Smooth muscle cell (in vitro differentiated cells): ENCODE data around the gene C13orf46. TPM values are rescaled to one million over a fixed set of nuclear protein-coding genes. Genes with fewer than 3 reads are reported as not detected.

Source experiments
- DNase-seq: peaks from one replicate; lab custom pipeline; 2025; ENCODE audit not compliant: unreplicated experiment; lab: John Stamatoyannopoulos, UW
- H2AFZ ChIP-seq: fragments of 200-600 bp; sonication (generic); 2 replicates; pipeline ENCODE4 v1.6.0; 2016; ENCODE audit warnings: antibody characterized with exemption, low read depth, mild to moderate bottlenecking
- H3F3A ChIP-seq: fragments of 200-600 bp; sonication (generic); 2 replicates; pipeline ENCODE4 v1.6.0; 2017; ENCODE audit warnings: antibody characterized with exemption, low read depth
- H3K27ac ChIP-seq: fragments of 200-600 bp; sonication (generic); 2 replicates; pipeline ENCODE4 v1.5.1; 2016; ENCODE audit warnings: low read depth, mild to moderate bottlenecking
- H3K27me3 ChIP-seq: fragments of 200-600 bp; sonication (generic); 2 replicates; pipeline ENCODE4 v1.6.1; 2016; ENCODE audit warnings: low read depth, mild to moderate bottlenecking
- H3K36me3 ChIP-seq: fragments of 200-600 bp; sonication (generic); 2 replicates; pipeline ENCODE4 v1.5.1; 2016; ENCODE audit warnings: low read depth
- H3K4me1 ChIP-seq: fragments of 200-600 bp; sonication (generic); 2 replicates; pipeline ENCODE4 v1.5.1; 2016; ENCODE audit warnings: low read depth
- H3K4me2 ChIP-seq: fragments of 200-600 bp; sonication (generic); 2 replicates; pipeline ENCODE4 v1.6.0; 2016; ENCODE audit warnings: mild to moderate bottlenecking
- H3K4me3 ChIP-seq: fragments of 200-600 bp; sonication (generic); 2 replicates; pipeline ENCODE4 v1.5.1; 2016; ENCODE audit warnings: mild to moderate bottlenecking
- H3K79me2 ChIP-seq: fragments of 200-600 bp; sonication (generic); 2 replicates; pipeline ENCODE4 v1.6.0; 2016; ENCODE audit warnings: low read depth, mild to moderate bottlenecking
- H3K9ac ChIP-seq: fragments of 200-600 bp; sonication (generic); 2 replicates; pipeline ENCODE4 v1.6.0; 2016; ENCODE audit warnings: low read depth
- H3K9me3 ChIP-seq: fragments of 200-600 bp; sonication (generic); replicated peaks from 2 replicates; pipeline ENCODE4 v1.5.1; 2016; ENCODE audit warnings: low read depth
- H4K20me1 ChIP-seq: fragments of 200-600 bp; sonication (generic); 2 replicates; pipeline ENCODE4 v1.6.0; 2016; ENCODE audit warnings: low read depth
- WGBS: methylation state at CpG from one replicate; pipeline ENCODE4 v1.1.7; 2016; ENCODE audit warnings: low lambda C conversion rate; 5-methylcytosine and 5-hydroxymethylcytosine counted together
- polyA plus RNA-seq: library from polyadenylated mRNA; unstranded; fragments of >200 nt; fragmentation: Nextera tagmentation; extraction: Ambion mirVana; gene quantifications from 2 replicates; pipeline ENCODE4 v1.2.1, GENCODE V29; 2016
- total RNA-seq: library from RNA; depleted of rRNA; stranded (reverse); fragments of >200 nt; gene quantifications from 2 replicates; pipeline ENCODE4 v1.2.3, GENCODE V29; 2014
- TF ChIP-seq, protein P1 (sequence below): fragments of 200-600 bp; sonication (generic); IDR thresholded peaks from 2 replicates; pipeline ENCODE4 v1.5.1; 2017; ENCODE audit warnings: borderline replicate concordance, mild to moderate bottlenecking, antibody characterized with exemption; ENCODE audit not compliant: insufficient read depth, poor library complexity, severe bottlenecking

C13orf46 gene
- total and polyA plus RNA-seq, 2 experiments from 2014 or later = 0.26 to 5.8 TPM

DNA sequence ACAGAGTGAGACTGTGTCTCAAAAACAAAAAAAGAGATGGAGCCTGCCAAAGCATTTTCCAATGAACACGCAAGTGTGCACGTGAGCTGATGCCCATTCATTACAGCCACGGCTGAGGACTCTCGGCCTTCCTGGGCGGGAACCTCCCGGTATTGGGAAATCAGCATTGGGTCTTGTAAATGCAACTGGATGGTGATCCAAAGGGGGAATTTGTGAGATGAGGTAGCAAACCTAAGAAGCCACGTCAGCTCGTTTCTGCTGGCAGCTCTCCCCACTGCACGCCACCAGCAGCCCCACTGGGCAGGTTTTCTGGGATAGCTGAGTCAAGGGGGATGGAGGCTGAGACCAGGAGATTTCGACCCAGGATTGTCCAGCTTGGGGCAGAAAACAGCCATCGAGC, 11.5 kb downstream of the C13orf46 start:
- H3F3A ChIP-seq = no peaks in the 10 kb centered on the region
- TF ChIP-seq, protein P1, sequence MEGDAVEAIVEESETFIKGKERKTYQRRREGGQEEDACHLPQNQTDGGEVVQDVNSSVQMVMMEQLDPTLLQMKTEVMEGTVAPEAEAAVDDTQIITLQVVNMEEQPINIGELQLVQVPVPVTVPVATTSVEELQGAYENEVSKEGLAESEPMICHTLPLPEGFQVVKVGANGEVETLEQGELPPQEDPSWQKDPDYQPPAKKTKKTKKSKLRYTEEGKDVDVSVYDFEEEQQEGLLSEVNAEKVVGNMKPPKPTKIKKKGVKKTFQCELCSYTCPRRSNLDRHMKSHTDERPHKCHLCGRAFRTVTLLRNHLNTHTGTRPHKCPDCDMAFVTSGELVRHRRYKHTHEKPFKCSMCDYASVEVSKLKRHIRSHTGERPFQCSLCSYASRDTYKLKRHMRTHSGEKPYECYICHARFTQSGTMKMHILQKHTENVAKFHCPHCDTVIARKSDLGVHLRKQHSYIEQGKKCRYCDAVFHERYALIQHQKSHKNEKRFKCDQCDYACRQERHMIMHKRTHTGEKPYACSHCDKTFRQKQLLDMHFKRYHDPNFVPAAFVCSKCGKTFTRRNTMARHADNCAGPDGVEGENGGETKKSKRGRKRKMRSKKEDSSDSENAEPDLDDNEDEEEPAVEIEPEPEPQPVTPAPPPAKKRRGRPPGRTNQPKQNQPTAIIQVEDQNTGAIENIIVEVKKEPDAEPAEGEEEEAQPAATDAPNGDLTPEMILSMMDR = no peak
- no peaks in the 10 kb centered on the region for H3K36me3 ChIP-seq
- WGBS = 90% methylated on average over 11 of the region's 11 CpGs
- no peak overlapping the region for H2AFZ ChIP-seq
- no peak for DNase-seq
- H3K4me2 ChIP-seq = no peak overlapping the region
- H3K9ac ChIP-seq = no peak overlapping the region
- H3K27me3 ChIP-seq = no peaks in the 10 kb centered on the region
- no peaks in the 10 kb centered on the region for H3K9me3 ChIP-seq
- H3K4me1 ChIP-seq = no peaks in the 10 kb centered on the region
- no peak overlapping the region for H3K27ac ChIP-seq
- H3K79me2 ChIP-seq = no peaks in the 10 kb centered on the region
- no peak overlapping the region for H3K4me3 ChIP-seq
- H4K20me1 ChIP-seq = no peaks in the 10 kb centered on the region

DNA sequence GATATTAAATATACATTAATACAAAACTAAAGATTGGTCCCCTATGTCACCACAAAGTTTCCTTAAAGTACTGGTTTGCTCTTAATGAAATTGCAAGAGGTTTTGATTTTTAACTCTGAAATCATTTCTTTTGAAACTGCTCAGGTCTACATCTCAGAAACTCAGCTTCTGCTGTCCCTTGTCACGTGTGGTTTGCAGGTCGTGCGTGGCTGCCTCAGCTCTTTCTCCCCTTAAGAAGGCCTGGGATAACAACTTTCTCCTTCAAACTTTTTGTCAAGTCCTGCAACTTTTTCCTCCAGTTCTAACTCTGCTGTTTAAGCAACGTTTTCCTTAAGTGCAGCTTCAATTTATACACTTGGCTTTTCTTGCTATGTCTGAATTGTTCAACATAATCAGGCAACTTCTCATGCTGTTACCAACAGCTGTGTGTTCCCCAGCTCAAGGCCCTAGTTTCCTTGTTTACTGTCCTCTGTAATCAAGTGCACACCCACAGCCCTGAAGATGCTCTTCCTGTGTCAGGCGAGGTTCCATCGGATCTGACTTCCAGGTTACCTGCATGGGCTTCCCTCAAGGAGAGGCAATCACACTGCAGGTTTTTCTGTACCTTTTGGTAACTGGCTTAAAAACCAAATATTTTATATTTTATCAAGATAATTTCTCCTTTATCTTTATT, 13.5 kb downstream of the C13orf46 start:
- H3K9me3 ChIP-seq = no peaks in the 10 kb centered on the region
- H3K4me1 ChIP-seq = no peaks in the 10 kb centered on the region
- no peak overlapping the region for H3K27ac ChIP-seq
- no peaks in the 10 kb centered on the region for H3F3A ChIP-seq
- H3K36me3 ChIP-seq = no peaks in the 10 kb centered on the region
- H3K27me3 ChIP-seq = no peaks in the 10 kb centered on the region
- no peak for DNase-seq
- no peaks in the 10 kb centered on the region for H4K20me1 ChIP-seq
- no peak overlapping the region for H3K4me2 ChIP-seq
- TF ChIP-seq, protein P1 = no peak
- H3K79me2 ChIP-seq = no peaks in the 10 kb centered on the region
- H3K4me3 ChIP-seq = no peak overlapping the region
- no peak overlapping the region for H3K9ac ChIP-seq
- WGBS = 82% methylated on average over 6 of the region's 6 CpGs
- no peak overlapping the region for H2AFZ ChIP-seq

DNA sequence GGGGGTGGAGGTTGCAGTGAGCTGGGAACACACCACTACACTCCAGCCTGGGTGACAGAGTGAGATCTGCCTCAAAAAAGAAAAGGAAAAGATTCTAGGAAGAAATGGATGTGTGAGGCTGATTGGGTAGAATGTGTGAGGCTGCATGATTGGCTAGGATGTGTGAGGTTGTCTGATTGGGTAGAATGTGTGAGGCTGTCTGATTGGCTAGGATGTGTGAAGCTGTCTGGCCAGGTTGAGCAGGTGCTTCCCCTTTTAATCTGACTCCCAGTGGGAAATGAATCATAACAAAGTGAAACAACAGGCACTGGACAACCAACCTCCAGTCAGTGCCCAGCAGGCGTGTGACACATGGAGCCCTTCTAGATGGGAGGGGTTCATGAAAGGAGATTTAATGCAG, 14.7 kb downstream of the C13orf46 start:
- no peak for DNase-seq
- H2AFZ ChIP-seq = no peak overlapping the region
- H3K79me2 ChIP-seq = no peaks in the 10 kb centered on the region
- no peaks in the 10 kb centered on the region for H3K4me1 ChIP-seq
- WGBS = 87% methylated on average over 1 of the region's 1 CpG
- TF ChIP-seq, protein P1 = no peak
- H3K27me3 ChIP-seq = no peaks in the 10 kb centered on the region
- no peaks in the 10 kb centered on the region for H3K9me3 ChIP-seq
- H3K27ac ChIP-seq = no peak overlapping the region
- H3K4me2 ChIP-seq = no peak overlapping the region
- no peak overlapping the region for H3K9ac ChIP-seq
- H3K36me3 ChIP-seq = no peaks in the 10 kb centered on the region
- H3F3A ChIP-seq = no peaks in the 10 kb centered on the region
- no peak overlapping the region for H3K4me3 ChIP-seq
- no peaks in the 10 kb centered on the region for H4K20me1 ChIP-seq

DNA sequence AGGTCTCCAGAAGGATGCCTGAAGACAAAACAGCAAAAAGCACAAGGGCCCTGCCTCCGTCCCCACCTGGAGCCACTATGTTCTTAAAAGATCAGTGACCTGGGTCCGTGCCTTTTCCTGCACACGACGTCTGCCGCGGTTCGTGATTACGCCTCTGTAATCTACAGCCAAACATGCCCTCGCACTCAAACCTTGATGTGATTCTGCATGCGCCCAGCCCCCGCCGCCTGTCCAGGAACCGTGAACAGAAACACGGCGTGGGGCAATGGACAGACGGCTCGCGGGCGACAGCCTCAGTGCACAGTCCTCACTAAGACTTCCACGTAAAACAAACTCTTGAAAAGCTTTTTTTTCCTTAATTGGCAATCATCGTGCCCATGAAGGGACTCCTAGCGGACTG, 15.5 kb downstream of the C13orf46 start:
- no peak for DNase-seq

More for the DNA sequence above, 15.5 kb downstream of the C13orf46 start:
- no peaks in the 10 kb centered on the region for H3K4me1 ChIP-seq
- no peaks in the 10 kb centered on the region for H3K27me3 ChIP-seq
- no peaks in the 10 kb centered on the region for H3K9me3 ChIP-seq
- H3F3A ChIP-seq = no peaks in the 10 kb centered on the region
- H3K4me3 ChIP-seq = no peak overlapping the region
- no peak overlapping the region for H2AFZ ChIP-seq
- H3K36me3 ChIP-seq = no peaks in the 10 kb centered on the region
- no peak overlapping the region for H3K4me2 ChIP-seq
- no peaks in the 10 kb centered on the region for H4K20me1 ChIP-seq
- no peaks in the 10 kb centered on the region for H3K79me2 ChIP-seq
- TF ChIP-seq, protein P1 = no peak
- H3K27ac ChIP-seq = no peak overlapping the region
- H3K9ac ChIP-seq = no peak overlapping the region
- 97% methylated on average over 22 of the region's 22 CpGs for WGBS
